Nucleus accumbens (tissue), 56 donors: ENCODE data around the gene BRCA1.
"Not testable (repeated sequence)": the region's sequence is repeated elsewhere in the genome, so short reads cannot be mapped to it uniquely, and the experiment has no call there.

Source experiments
- DNase-seq, 56 donors: peaks; one replicate each; lab custom pipeline; 2025; lab: John Stamatoyannopoulos, UW

BRCA1 gene

DNA sequence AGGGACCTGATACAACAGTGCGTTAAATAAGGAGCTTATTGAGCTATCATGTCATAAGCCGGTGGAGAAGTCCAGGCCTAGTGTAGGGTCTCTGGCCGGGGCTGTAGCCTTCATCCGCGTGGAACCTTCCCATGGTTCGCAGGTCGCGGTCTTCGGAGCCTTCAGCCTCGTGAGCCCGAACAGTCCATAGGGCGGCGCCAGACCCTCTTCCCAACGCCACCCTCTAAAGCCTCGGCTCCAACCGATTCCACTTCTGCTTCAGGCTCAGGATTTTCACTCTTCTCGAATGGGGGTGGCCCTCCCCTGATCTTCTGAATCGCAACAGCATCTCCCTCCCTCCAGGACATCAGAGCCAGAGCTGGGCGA lies 10.3 kb upstream of the BRCA1 start:
- no peak for DNase-seq

DNA sequence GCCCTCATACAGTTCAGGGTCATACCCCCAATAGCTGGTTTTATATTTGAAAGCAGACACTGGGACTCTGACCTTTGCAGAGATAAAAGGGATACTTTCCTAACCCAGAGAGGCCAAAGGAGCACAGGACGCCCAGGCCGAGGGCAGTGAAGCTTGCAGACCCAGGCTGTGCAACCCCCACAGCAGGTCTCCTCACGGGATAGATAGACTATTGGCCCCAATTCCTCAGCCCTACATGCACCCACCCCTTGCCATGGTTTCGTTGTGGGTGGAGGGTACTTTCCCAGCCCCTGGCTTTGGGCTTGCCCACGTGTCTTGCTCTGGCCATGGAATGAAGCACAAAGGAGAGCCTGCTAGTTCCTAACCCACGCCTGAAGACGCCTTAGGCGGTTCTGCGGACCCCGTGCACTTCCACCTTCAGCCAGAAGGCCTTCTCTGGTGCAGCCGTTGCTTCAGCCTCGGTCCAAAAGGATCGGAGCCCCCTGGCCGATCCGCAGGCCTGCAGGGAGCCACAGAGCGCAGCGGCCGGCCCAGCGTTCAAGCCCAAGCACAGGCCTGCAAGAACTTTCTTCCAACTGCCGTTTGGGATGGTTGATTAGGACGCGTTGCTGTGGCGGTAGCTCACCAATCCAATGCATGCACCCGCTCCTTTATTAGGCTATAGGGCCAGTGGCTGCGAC lies 9.8 kb upstream of the BRCA1 start:
- DNase-seq: no peak

DNA sequence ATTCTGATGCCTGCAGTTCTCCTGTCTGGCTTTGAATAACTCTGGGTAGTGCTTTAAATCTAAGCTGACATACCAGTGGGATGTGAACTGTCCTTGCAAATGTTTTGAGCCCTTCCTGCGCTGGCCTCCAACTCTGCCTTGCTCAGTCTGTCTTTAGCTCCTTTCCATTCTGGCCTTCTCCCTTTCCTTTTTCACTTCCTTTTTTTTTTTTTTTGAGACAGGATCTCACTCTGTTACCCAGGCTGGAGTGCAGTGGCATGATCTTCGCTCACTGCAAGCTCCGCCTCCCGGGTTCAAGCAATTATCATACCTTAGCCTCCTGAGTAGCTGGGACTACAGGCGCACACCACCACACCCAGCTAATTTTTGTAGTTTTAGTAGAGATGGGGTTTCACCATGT lies 8.3 kb upstream of the BRCA1 start:
- not testable (repeated sequence) for DNase-seq

DNA sequence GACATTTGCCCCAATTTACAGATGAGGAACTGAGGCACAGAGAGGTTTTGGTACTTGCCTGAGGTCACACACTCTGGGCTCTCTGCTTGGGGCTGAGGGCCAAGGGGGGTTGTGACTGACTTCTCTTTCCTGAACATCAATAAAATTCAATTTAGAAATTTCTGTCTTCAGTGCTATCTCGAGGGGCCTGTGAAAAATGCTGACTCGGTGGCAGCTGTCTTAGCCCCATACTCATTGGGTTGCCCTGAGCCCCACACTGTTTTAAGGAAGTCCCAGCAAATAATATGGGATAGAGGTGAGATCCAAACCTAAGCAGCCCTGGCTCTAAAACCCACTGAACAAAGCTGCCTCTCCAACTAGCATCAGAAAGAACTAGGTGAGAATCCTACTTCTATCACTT lies 7.0 kb upstream of the BRCA1 start:
- DNase-seq: no peak

DNA sequence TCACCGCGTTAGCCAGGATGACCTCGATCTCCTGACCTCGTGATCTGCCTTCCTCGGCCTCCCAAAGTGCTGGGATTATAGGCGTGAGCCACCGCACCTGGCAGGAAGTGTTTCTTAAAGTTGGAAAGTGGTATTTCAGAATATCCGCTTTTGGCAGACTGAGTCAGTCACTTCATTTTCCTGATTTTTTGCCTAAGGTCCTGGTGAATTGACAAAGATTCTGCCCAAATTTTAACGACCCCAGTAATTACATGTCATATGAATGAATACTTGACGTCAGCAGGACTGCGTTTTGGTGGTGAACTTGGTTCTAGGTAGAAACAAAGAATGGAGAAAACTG lies 4.5 kb upstream of the BRCA1 start:
- DNase-seq: no peak

DNA sequence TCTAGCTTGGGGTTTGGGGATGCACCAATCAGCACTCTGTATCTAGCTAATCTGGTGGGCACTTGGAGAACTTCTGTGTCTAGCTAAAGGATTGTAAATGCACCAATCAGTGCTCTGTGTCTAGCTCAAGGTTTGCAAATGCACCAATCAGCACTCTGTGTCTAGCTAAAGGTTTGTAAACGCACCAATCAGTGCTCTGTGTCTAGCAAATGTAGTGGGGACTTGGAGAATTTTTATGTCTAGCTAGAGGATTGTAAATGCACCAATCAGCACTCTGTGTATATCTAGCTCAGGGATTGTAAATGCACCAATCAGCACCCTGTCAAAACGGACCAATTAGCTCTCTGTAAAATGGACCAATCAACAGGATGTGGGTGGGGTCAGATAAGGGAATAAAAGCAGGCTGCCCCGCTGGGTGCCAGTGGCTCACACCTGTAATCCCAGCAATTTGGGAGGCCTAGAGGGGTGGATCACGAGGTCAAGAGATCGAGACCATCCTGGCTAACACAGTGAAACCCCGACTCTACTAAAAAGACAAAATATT lies 2.2 kb upstream of the BRCA1 start:
- DNase-seq: not testable (repeated sequence)

DNA sequence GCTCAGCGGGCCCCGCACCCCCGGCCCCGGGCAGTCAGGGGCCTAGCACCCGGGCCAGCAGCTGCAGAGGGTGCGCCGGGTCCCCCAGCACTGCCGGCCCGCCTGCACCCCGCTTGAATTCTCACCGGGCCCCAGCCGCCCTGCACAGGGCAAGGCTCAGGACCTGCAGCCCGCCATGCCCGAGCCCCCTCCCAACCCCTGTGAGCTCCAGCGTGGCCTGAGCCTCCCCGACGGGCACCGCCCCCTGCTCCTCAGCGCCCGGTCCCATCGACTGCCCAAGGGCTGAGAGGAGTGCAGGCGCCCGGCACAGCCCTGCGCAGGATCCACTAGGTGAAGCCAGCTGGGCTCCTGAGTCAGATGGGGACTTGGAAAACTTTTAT lies 1.7 kb upstream of the BRCA1 start:
- DNase-seq: no peak

DNA sequence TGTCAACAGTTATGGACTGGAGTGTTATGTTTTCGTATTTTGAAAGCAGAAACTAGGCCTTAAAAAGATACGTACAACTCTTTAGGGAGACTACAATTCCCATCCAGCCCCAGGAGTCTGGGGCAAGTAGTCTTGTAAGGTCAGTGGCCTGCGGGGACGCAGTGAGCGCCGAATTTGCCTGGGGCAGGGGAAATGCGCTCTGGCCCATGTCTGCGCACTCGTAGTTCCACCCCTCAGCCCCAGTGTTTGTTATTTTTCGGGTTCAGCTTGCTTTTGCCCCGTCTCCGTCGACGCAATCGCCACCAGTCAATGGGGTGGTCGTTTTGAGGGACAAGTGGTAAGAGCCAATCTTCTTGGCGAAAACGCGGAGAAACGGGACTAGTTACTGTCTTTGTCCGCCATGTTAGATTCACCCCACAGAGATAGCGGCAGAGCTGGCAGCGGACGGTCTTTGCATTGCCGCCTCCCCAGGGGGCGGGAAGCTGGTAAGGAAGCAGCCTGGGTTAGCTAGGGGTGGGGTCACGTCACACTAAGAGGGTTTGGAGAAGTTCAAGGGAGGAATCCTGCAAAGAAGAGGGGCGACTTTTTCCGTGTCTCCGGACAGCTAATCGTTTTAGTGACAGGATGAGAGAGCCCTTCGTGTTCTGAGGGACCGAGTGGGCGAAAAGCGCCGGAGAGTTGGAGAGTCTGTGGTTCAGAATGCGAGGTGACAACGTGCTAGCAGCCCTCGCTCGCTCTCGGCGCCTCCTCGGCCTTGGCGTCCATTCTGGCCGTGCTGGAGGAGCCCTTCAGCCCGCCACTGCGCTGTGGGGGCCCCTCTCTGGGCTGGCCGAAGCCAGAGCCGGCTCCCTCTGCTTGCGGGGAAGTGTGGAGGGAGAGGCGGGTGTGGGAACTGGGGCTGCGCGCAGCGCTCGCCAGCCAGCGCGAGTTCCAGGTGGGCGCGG lies 1.1 kb upstream of the BRCA1 start:
- DNase-seq: no peak

DNA sequence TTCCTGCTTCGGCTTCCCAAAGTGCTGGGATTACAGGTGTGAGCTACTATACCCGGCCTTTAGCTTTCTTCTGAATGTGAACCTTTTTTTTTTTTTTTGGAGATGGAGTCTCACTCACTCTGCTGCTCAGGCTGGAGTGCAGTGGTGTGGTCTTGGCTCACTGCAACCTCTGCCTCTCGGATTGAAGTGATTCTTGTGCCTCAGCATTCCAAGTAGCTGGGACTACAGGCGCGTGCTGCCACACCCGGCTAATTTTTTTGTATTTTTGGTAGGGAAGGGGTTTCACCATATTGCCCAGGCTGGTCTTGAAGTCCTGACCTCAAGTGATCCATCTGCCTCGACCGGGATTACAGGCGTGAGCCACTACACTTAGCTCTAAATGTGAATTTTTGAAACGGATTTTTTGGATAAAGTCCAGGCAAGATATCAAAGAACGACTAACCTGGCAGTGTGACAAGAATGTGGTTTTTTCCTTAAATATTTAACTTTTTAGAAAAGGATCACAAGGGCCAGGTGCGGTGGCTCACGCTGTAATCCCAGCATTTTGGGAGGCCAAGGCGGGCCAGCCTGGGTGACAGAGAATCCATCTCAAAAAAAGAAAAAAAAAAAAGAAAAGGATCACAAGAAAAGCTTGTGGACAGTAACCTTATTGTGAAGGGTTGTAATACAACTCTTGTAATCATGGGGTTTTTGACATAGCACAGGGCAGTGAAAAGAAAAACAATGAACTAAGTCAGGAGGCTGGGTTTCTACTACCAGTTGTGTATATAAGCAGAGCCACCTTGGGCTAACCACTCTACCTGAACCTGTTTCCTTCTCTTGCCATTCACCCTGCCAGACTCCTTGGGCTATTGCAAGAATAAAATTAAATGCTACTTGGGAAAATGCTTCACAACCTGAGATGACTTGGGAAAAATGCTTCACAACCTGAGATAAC lies 6.2 kb downstream of the BRCA1 start:
- no peak for DNase-seq

DNA sequence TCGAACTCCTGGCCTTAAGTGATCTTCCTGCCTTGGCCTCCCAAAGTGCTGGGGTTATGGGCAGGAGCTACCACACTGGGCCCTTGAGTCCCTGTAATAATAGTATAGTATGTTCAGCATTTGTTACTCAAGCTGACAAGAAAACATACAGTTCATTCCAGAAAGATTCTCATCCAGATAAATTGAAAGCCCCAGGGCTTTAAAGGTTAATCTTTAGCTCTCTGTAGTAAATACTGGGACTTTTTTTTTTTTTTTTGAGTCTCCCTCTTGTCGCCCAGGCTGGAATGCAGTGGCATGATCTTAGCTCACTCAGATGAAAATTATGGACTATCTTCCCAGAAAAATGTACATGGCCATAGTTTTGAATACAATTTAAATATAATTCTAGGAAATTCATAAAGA lies 11.0 kb downstream of the BRCA1 start:
- no peak for DNase-seq

DNA sequence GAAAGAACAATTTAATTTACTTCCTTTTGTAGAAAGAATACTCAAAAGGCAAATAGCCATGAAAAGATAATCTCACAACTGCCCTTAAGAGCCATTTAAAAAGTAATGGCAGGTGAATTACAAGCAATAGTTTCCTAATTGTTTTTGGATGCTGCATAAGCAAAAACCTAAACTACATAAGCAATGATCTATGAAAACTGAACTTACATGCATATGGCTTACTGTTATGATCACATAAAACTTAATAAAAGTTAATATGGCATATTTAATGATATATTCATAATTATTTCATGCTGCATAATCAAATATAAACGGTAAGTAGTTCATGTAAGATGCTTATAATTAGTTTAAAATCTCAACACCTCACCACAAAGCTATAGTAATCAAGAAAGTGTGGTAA lies 18.6 kb downstream of the BRCA1 start:
- DNase-seq: no peak

DNA sequence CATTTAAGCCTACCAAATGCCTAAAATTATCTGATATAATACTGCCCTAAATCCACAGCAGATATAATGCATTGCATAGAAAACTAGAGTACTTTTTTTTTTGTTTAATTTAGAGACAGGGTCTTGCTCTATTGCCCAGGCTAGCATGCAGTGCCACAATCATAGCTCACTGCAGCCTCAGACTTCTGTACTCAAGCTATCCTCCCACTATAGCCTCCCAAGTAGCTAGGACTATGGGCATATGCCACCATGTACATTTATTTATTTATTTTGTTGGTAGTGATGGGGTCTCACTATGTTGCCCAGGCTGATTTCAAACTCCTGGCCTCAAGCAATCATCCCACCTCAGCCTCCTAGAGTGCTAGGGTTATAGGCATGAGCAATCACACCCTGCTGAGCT lies 20.0 kb downstream of the BRCA1 start:
- no peak for DNase-seq

DNA sequence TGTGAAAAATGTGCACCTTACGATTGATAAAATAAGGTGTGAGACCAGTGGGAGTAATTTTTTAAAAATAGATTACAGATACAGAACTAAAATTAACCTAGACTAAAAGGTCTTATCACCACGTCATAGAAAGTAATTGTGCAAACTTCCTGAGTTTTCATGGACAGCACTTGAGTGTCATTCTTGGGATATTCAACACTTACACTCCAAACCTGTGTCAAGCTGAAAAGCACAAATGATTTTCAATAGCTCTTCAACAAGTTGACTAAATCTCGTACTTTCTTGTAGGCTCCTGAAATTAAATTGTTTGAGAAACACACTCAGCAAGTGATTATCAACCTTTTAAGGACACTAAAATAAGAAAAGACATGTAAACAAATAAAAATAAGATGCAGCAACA lies 20.5 kb downstream of the BRCA1 start:
- DNase-seq: no peak

DNA sequence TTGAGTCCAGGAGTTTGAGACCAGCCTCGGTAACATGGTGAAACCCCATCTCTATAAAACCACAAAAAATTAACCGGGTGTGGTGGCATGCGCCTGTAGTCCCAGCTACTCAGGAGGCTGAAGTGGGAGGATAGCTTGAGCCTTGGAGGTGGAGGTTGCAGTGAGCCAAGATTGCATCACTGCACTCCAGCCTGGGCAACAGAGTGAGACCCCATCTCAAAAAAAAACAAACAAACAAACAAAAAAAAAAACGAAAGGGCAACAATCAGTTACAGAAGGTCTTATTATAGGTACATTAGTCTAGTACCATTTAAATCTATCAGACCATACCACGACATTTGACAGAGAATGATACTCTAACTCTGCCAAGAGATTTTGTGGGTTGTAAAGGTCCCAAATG lies 29.8 kb downstream of the BRCA1 start:
- not testable (repeated sequence) for DNase-seq

DNA sequence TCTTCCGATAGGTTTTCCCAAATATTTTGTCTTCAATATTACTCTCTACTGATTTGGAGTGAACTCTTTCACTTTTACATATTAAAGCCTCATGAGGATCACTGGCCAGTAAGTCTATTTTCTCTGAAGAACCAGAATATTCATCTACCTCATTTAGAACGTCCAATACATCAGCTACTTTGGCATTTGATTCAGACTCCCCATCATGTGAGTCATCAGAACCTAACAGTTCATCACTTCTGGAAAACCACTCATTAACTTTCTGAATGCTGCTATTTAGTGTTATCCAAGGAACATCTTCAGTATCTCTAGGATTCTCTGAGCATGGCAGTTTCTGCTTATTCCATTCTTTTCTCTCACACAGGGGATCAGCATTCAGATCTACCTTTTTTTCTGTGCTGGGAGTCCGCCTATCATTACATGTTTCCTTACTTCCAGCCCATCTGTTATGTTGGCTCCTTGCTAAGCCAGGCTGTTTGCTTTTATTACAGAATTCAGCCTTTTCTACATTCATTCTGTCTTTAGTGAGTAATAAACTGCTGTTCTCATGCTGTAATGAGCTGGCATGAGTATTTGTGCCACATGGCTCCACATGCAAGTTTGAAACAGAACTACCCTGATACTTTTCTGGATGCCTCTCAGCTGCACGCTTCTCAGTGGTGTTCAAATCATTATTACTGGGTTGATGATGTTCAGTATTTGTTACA lies 30.9 kb downstream of the BRCA1 start:
- DNase-seq: no peak

DNA sequence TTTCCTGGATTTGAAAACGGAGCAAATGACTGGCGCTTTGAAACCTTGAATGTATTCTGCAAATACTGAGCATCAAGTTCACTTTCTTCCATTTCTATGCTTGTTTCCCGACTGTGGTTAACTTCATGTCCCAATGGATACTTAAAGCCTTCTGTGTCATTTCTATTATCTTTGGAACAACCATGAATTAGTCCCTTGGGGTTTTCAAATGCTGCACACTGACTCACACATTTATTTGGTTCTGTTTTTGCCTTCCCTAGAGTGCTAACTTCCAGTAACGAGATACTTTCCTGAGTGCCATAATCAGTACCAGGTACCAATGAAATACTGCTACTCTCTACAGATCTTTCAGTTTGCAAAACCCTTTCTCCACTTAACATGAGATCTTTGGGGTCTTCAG lies 32.3 kb downstream of the BRCA1 start:
- DNase-seq: no peak

DNA sequence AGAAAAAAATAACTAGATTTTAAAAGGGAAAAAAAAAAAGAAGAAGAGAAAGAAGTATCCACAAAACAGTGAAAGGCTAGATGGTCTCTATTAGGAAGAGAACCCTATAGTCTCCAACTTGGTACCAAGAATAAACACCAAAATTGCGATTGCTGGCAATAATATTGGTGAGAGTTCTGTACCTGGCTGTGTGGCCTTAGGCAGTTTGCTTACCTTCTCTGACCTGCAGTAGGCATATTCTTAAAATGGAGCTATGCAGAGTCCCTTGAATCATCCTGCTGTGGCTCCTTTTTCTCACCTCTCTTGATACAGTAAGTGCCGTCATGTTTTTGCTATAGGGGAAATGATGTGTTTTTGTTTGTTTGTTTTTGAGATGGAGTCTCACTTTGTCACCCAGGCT lies 35.1 kb downstream of the BRCA1 start:
- no peak for DNase-seq

DNA sequence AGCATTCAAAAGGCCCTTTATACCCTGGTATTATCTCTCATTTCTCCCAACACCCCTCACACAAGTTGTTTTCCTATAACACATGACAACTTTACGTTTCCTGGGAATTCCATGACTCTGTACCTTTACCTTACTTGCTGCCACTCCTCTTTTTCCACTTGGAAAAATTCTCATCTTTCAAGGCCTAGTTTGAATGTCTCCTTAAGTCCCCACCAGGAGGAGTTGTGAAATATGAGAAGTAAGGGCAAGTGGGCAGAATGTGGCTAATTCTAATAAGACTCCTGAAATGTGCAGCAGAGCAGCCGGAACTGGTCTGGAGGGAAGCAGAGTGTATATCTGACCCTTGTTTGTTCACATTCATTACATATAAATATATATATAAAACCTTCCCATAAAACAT lies 39.7 kb downstream of the BRCA1 start:
- no peak for DNase-seq

DNA sequence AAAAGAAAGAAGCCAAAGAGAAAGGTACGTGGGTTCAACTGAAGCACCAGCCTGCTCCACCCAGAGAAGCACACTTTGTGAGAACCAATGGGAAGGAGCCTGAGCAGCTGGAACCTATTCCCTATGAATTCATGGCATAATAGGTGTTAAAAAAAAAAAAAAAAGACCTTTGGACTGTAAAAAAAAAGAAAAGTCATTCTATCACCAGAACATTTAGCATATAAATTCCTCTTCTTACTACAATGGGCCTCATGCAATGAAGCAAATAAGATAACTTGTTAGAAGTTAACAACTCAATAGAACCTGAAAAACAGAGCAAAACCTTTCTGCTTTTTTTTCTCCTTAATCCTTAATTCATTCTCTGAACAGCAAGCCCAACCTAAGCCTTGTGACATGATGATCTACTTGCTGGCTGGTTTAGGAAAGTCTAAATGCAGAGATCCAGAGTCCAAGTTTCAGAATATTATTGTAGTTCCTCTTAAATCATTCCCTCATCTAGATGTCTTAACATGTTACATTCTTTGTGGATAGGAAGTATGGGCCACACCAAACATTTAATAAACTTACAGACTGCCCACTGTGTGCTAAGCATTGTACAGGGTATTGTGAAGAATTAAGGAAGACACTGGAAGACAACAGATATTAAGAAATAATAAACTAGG lies 45.4 kb downstream of the BRCA1 start:
- no peak for DNase-seq

DNA sequence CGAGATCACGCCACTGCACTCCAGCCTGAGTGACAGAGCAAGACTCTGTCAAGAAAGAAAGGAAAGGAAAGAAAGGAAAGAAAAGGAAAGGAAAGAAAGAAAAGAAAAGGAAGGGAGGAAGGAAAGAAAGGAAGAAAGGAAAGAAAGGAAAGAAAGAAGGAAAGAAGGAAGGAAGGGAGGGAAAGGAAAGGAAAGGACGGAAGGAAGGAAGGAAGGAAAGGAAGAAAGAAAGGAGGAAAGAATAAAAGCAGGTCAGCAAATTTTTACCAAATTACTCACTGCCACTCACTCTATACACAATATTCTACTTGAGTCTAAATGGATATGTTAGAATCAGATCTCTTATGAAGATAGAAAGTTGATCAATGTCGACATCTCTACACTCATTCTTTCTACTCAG lies 50.3 kb downstream of the BRCA1 start:
- no peak for DNase-seq
